GM12872 (cell line): ENCODE measurements around the gene BSG.

ENCODE experiments used
- TF ChIP-seq, protein P1 (sequence below): IDR thresholded peaks from 3 replicates; pipeline ENCODE4 v1.5.1; 2011; ENCODE audit warnings: low read depth, mild to moderate bottlenecking, low read length, moderate library complexity; ENCODE audit not compliant: insufficient read depth

The BSG gene

DNA sequence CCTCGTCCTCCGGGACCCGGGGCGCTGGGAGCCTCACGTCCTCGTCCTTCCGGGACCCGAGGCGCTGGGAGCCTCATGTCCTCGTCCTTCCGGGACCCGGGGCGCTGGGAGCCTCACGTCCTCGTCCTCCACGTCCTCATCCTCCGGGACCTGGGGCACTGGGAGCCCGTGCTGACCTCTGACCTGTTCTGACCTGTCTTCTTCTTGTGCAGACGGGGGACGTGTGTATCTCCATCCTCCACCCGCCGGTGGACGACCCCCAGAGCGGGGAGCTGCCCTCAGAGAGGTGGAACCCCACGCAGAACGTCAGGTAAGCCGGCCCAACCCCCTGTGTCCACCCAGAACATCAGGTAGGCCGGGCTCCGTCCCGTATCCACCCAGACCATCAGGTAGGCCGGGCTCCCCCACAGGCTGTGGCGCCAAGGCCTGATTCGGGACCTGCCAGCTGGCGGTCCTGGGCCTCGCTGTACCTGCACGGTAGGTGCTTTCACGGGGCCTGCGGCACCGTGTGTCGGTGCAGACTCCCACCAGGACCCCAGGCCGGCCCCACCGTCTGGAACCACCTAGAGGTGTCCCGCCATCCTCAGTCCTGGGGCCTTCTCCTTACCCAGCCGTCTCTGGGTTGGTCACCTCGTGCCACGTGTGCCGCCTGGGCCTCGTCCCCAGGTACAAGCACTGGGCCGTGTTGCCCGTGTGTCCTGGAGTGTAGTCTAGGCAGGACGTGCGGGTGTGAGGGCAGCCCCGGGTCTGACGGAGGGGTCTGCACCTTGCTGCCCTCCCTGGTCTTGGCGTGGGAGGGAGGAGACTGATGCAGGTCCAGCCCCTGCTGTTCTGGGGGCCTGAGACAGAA is 36.1 kb upstream of the BSG start:
- TF ChIP-seq, protein P1, sequence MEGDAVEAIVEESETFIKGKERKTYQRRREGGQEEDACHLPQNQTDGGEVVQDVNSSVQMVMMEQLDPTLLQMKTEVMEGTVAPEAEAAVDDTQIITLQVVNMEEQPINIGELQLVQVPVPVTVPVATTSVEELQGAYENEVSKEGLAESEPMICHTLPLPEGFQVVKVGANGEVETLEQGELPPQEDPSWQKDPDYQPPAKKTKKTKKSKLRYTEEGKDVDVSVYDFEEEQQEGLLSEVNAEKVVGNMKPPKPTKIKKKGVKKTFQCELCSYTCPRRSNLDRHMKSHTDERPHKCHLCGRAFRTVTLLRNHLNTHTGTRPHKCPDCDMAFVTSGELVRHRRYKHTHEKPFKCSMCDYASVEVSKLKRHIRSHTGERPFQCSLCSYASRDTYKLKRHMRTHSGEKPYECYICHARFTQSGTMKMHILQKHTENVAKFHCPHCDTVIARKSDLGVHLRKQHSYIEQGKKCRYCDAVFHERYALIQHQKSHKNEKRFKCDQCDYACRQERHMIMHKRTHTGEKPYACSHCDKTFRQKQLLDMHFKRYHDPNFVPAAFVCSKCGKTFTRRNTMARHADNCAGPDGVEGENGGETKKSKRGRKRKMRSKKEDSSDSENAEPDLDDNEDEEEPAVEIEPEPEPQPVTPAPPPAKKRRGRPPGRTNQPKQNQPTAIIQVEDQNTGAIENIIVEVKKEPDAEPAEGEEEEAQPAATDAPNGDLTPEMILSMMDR = no peak

DNA sequence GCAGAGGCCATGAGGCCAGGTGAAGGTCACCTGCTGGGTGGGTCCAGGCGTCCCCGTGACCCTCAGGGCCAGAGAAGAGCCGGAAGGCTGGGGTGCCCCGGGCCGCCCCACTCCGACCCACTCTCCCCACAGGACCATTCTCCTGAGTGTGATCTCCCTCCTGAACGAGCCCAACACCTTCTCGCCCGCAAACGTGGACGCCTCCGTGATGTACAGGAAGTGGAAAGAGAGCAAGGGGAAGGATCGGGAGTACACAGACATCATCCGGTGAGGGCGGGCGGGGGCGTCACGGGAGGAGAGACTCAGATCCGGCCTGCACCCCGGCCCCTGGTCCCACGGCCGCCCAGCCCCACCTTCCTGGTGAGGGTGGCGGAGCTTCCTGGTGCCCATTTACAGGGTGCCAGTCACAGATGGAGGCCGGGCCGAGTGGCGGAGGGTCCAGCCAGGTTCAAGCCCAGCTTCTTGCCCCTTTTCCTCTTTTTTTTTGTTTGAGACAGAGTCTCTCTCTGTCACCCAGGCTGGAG is 35.5 kb upstream of the BSG start:
- TF ChIP-seq, protein P1 = no peak

DNA sequence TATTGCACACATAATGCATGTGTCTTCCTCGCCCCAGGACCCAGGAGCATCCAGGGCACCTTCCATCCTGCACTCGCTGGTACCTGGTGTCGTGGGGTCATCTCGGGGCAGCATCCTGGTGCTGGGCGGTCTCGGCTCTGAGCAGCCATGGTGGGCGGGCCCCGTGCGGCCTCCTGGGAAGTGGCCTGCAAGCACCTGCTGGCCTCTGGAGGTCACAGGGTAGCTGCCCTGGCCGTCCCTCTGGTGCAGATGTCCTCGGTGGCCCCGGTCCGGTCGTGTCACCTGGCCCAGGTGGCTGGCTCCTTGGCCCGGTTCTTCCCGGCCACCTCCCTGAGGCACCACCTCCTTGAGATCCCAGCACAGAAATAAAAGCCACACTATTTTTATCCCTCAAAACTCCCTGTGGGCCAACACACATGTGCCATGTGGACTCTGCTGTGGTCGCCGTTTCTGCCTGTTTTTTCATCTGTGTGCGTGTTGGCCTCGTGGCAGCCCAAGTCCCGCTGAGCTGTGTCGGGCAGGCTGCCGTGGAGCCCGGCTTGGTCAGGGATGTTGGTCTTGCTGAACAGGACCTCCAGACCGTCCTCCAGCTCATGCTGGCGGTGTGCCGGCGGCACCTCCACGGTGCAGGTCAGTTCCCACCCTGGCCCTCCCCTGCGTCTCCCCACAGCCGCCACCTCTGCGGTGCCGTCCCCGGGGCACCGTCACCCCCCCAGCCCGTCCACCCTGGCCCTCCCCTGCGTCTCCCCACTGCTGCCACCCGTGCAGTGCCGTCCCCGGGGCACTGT is 33.6 kb upstream of the BSG start:
- TF ChIP-seq, protein P1 = no peak

DNA sequence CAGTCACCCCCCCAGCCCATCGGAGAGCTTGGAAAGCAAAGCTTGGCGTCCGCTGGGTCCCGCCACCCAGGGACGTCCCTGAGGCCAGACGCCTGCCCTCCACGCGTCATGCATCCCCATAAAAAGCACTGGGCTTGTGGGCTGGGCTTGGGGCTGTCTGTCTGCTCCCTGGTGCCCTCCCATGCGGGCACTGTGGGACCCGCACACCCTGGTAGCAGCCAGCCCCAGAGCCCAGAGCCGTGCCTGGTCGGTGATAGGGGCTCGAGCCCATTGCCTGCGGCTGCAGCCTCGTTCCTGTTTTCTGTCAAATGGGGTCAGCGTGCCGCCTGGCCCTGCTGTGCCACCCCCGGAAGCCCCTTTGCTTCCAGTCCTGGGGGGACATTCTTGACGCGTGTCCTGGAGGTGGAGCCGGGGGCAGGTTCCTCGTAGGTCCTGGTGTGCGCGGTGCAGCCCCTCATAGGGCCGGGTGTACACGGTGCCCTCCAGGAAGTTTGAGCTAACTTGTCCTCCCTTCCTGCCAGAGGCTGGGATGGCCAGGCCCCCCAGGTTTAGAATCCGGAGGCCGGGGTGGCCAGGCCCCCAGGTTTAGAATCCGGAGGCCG is 32.9 kb upstream of the BSG start:
- TF ChIP-seq, protein P1 = no peak

DNA sequence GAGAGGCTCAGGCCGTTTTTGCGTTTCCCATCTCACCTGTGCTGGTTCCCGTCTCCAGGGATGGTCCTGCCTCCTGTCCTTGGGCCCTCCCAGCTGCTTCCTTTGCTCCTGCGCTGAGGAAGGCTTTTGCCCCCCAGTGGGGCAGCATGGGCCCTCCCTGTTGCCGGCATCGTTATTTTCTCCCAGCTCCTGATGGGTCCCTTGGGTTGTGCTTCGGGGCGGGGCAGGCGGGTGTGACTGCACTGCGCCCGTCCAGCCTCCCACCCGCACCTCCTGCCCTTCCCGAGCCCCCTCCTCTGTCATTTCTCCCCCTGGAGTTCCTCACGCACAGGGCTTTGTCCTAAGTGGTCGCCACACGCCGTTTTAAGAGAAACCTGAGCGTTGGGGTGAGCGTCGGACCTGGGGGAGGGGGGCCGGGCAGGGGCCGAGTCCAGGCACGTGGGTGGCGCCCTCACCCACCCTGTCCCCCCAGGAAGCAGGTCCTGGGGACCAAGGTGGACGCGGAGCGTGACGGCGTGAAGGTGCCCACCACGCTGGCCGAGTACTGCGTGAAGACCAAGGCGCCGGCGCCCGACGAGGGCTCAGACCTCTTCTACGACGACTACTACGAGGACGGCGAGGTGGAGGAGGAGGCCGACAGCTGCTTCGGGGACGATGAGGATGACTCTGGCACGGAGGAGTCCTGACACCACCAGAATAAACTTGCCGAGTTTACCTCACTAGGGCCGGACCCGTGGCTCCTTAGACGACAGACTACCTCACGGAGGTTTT is 31.3 kb upstream of the BSG start:
- TF ChIP-seq, protein P1 = no peak

DNA sequence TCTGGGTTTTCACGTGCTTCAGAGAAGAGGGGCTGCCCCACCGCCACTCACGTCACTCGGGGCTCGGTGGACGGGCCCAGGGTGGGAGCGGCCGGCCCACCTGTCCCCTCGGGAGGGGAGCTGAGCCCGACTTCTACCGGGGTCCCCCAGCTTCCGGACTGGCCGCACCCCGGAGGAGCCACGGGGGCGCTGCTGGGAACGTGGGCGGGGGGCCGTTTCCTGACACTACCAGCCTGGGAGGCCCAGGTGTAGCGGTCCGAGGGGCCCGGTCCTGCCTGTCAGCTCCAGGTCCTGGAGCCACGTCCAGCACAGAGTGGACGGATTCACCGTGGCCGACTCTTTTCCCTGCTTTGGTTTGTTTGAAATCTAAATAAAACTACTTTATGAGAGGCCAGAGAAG is 30.7 kb upstream of the BSG start:
- TF ChIP-seq, protein P1 = no peak
